Stomach (tissue), 4 donors: ENCODE measurements around the gene CACNA2D3.

Experiments
- CTCF ChIP-seq, 7 experiments: fragments of 450-650 bp in 4 of 7; fragments of 200-600 bp in 3 of 7; sonication (generic) in 3 of 7; IDR thresholded peaks; one replicate each; pipeline ENCODE4 v1.5.1; 2016 to 2019; ENCODE audit warnings: antibody characterized with exemption in 7 of 7, control low read depth in 2 of 7, mild to moderate bottlenecking in 1 of 7
- POLR2AphosphoS5 ChIP-seq, 3 donors: sonication (generic); formaldehyde crosslinking; IDR thresholded peaks; one replicate each; pipeline ENCODE4 v1.6.1; 2016; ENCODE audit warnings: antibody characterized with exemption in 3 of 3

DNA sequence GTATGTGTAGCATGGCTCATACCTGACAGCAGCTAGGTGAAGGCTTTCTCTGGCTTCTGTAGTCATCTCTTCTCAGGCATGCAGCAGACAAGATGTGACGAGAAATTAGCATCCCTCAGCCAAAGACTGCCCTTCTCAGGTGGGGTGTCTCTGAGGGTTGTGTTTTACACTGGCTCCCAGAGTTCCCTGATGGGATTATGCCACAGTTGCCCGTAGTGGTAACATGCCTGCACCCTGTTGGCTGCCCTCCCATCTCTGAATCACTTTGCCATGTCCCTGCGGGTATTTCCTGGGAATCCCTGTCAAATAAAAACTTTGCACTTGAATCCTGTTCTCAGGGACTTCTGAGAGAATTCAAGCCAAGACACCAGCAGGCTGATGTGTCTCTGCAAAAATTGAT is 735.0 kb downstream of the CACNA2D3 start:
- no peak for TF ChIP-seq POLR2AphosphoS5 (IDR thresholded peaks at IDR 0.05)
- TF ChIP-seq CTCF (IDR thresholded peaks at IDR 0.05): no peak
